ENCODE data around the gene IL16. TPM values are rescaled to one million over a fixed set of nuclear protein-coding genes. Genes with fewer than 3 reads are reported as not detected.

IL16 gene
- polyA plus RNA-seq, 2 of the 4 experiments (the other 2 are of a cell fraction): 0.09 TPM; not detected in 1

GRCh38 chr15:81314378-81314777, 117.7 kb downstream of the IL16 start:
- DNase-seq (ENCODE audit: low read depth in 1 of 2, low spot score in 1 of 2) (no peak), FAIRE-seq (no peak), ATAC-seq (no peak)
- CTCF ChIA-PET: no interaction called here
- POLR2A ChIA-PET: no interaction called here
- WGBS (ENCODE audit: missing lambda C conversion rate): 65% methylated on average over 5 of the region's 5 CpGs
- H3K4me2 ChIP-seq: no peak overlapping the region
- peaks cover 17% of the 10 kb centered on the region for H3K4me1 ChIP-seq
- no peaks in the 10 kb centered on the region for H3K9me3 ChIP-seq
- no peak overlapping the region for H3K4me3 ChIP-seq
- H3K27ac ChIP-seq: no peak overlapping the region
- TF ChIP-seq HEYL (CRISPR knock-in tag; IDR thresholded peaks at IDR 0.05) (no peak), RARB (CRISPR knock-in tag; IDR thresholded peaks at IDR 0.05) (no peak), PBX3 (IDR thresholded peaks at IDR 0.05) (no peak), NPAS2 (CRISPR knock-in tag; IDR thresholded peaks at IDR 0.05; ENCODE audit: borderline replicate concordance) (no peak)

DNA sequence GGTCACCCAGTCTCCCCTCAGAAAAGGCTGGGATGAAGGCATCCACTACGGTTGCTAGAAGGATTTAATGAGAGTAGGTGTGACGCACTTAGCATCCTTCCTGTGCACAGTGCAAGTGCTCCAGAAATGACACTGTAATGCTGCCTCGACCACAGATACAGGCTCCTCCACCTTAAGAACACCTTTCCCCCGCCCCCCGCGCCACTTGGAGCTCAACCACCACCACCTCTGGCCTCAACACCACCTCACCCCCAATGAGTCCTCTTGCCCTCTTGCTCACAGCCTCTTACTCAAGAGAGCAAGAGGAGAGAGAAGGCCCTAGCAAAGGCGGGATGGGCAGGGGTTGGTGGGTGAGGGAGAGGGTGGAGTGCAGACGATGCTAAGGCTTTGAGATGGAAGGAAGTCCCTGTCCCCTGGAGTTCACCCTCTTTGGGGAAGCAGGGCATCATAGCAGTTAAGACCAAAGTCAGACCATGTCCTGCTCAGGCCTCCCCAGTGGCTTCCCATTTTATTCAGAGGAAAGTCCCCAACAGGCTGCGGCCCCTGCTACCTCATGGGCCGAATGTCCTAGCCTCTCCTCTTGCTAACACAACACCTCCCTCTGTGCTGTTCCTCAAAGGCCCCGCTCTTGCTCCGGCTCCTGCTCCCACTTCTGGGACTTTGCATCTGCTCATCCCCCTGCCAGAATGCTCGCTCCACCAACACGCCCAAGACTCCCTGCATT, 118.9 kb downstream of the IL16 start:
- Histone ChIP-seq H3K9me3 (no peaks in the 10 kb centered on the region), H3K4me2 (no peak overlapping the region), H3K27ac (no peak overlapping the region), H3K4me3 (no peak overlapping the region), H3K4me1 (peaks cover 17% of the 10 kb centered on the region)
- no peak for DNase-seq (ENCODE audit: low read depth in 1 of 2, low spot score in 1 of 2)
- ATAC-seq: no peak
- POLR2A ChIA-PET: no interaction called here
- CTCF ChIA-PET: no interaction called here
- FAIRE-seq: no peak
- no peak for TF ChIP-seq RNF2 (IDR thresholded peaks at IDR 0.05; ENCODE audit: borderline replicate concordance, low read depth)
- TF ChIP-seq, protein P1, sequence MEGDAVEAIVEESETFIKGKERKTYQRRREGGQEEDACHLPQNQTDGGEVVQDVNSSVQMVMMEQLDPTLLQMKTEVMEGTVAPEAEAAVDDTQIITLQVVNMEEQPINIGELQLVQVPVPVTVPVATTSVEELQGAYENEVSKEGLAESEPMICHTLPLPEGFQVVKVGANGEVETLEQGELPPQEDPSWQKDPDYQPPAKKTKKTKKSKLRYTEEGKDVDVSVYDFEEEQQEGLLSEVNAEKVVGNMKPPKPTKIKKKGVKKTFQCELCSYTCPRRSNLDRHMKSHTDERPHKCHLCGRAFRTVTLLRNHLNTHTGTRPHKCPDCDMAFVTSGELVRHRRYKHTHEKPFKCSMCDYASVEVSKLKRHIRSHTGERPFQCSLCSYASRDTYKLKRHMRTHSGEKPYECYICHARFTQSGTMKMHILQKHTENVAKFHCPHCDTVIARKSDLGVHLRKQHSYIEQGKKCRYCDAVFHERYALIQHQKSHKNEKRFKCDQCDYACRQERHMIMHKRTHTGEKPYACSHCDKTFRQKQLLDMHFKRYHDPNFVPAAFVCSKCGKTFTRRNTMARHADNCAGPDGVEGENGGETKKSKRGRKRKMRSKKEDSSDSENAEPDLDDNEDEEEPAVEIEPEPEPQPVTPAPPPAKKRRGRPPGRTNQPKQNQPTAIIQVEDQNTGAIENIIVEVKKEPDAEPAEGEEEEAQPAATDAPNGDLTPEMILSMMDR (IDR thresholded peaks at IDR 0.05): no peak
- TF ChIP-seq USF2 (IDR thresholded peaks at IDR 0.05): no peak
- WGBS (ENCODE audit: missing lambda C conversion rate): 88% methylated on average over 14 of the region's 14 CpGs

- peak; percentile 43 for TF ChIP-seq ZFP36 (IDR thresholded peaks at IDR 0.05; ENCODE audit: borderline replicate concordance, partially characterized antibody)
- no peak for TF ChIP-seq MYC (IDR thresholded peaks at IDR 0.05; ENCODE audit: borderline replicate concordance, low read length)
- H3K27ac ChIP-seq: no peak overlapping the region
- ATAC-seq: no peak
- H3K9me3 ChIP-seq: no peaks in the 10 kb centered on the region
- CTCF ChIA-PET: no interaction called here
- FAIRE-seq: no peak
- H3K4me1 ChIP-seq: peaks cover 17% of the 10 kb centered on the region
- no peak overlapping the region for H3K4me2 ChIP-seq
- POLR2A ChIA-PET: no interaction called here
- H3K4me3 ChIP-seq: no peak overlapping the region
- no peak for DNase-seq (ENCODE audit: low read depth in 1 of 2, low spot score in 1 of 2)
- 83% methylated on average over 3 of the region's 3 CpGs for WGBS (ENCODE audit: missing lambda C conversion rate)
Measured at GRCh38 chr15:81316267-81316666, 119.6 kb downstream of the IL16 start.

- no peak for FAIRE-seq
- H3K4me1 ChIP-seq: peaks cover 12% of the 10 kb centered on the region
- ChIA-PET POLR2A (no interaction called here), CTCF (interaction anchor here (0.6 to 0.7 kb wide), 2 partner anchors 10 to 1326 kb away, joined by 3 read pairs; no protein-coding TSS in a partner anchor)
- H3K27ac ChIP-seq: no peak overlapping the region
- no peak overlapping the region for H3K4me3 ChIP-seq
- no peak overlapping the region for H3K4me2 ChIP-seq
- DNase-seq (ENCODE audit: low read depth in 1 of 2, low spot score in 1 of 2): no peak
- WGBS (ENCODE audit: missing lambda C conversion rate): 65% methylated on average over 6 of the region's 6 CpGs
- no peak for ATAC-seq
- H3K9me3 ChIP-seq: no peaks in the 10 kb centered on the region
- no peak for TF ChIP-seq E2F6 (IDR thresholded peaks at IDR 0.05; ENCODE audit: borderline replicate concordance, low read depth)
- TF ChIP-seq, protein P1 (IDR thresholded peaks at IDR 0.05): no peak
- TF ChIP-seq EHF (CRISPR knock-in tag; IDR thresholded peaks at IDR 0.05): no peak
- TF ChIP-seq CHD4 (IDR thresholded peaks at IDR 0.05; ENCODE audit: borderline replicate concordance): no peak
- no peak for TF ChIP-seq ZSCAN20 (CRISPR knock-in tag; IDR thresholded peaks at IDR 0.05)
- TF ChIP-seq ATOH8 (CRISPR knock-in tag; IDR thresholded peaks at IDR 0.05; ENCODE audit: low read depth): no peak
- TF ChIP-seq HOXB5 (CRISPR knock-in tag; IDR thresholded peaks at IDR 0.05): no peak
- TF ChIP-seq PBX3 (IDR thresholded peaks at IDR 0.05): no peak
- no peak for TF ChIP-seq KDM5A (IDR thresholded peaks at IDR 0.05)
- TF ChIP-seq, protein P2, sequence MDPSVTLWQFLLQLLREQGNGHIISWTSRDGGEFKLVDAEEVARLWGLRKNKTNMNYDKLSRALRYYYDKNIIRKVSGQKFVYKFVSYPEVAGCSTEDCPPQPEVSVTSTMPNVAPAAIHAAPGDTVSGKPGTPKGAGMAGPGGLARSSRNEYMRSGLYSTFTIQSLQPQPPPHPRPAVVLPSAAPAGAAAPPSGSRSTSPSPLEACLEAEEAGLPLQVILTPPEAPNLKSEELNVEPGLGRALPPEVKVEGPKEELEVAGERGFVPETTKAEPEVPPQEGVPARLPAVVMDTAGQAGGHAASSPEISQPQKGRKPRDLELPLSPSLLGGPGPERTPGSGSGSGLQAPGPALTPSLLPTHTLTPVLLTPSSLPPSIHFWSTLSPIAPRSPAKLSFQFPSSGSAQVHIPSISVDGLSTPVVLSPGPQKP (IDR thresholded peaks at IDR 0.05; ENCODE audit: low read depth, low read length): no peak
- TF ChIP-seq NFE2L2 (conservative IDR thresholded peaks at IDR 0.05; ENCODE audit: low read length): no peak
- no peak for TF ChIP-seq HEYL (CRISPR knock-in tag; IDR thresholded peaks at IDR 0.05)
Measured at GRCh38 chr15:81317642-81318017, 121.0 kb downstream of the IL16 start.
